ENCODE data around the gene DPH7. TPM values are rescaled to one million over a fixed set of nuclear protein-coding genes. Genes with fewer than 3 reads are reported as not detected.
"Not testable (repeated sequence)": the region's sequence is repeated elsewhere in the genome, so short reads cannot be mapped to it uniquely, and the experiment has no call there.

The DPH7 gene
- total RNA-seq, 1 donor from 2014 or later = 57.2 TPM

- no peak for TF ChIP-seq CTCF (IDR thresholded peaks at IDR 0.05)
- Histone ChIP-seq H3K9me3 (no peaks in the 10 kb centered on the region), H3K4me1 (peaks cover 0 to 2% of the 10 kb centered on the region in 2 donors), H3K4me3 (no peak overlapping the region), H3K27ac (no peak overlapping the region), H3K27me3 (no peaks in the 10 kb centered on the region), H3K36me3 (peaks cover 9 to 37% of the 10 kb centered on the region in 2 donors)
- intact Hi-C loops (cut with DNase I) = no loop called here
- no peak for DNase-seq (ENCODE audit: low spot score in 2 of 2)
These were observed 40.7 kb downstream of the DPH7 start for GRCh38 chr9:137538058-137538457.

- H3K27me3 ChIP-seq; H3K4me3 ChIP-seq; H3K9me3 ChIP-seq; intact Hi-C loops (cut with DNase I); H3K4me1 ChIP-seq; H3K27ac ChIP-seq; DNase-seq (ENCODE audit: low spot score in 2 of 2): not testable (repeated sequence)
- H3K36me3 ChIP-seq = peaks cover 6 to 25% of the 10 kb centered on the region in 2 donors
These were observed 42.1 kb downstream of the DPH7 start for GRCh38 chr9:137536594-137537131.

GRCh38 chr9:137535120-137535428, 43.7 kb downstream of the DPH7 start:
- intact Hi-C loops (cut with DNase I) = no loop called here
- no peak for DNase-seq (ENCODE audit: low spot score in 2 of 2)
- H3K4me3 ChIP-seq = no peak overlapping the region
- no peaks in the 10 kb centered on the region for H3K9me3 ChIP-seq
- peaks cover 5 to 12% of the 10 kb centered on the region in 2 donors for H3K36me3 ChIP-seq
- TF ChIP-seq CTCF (IDR thresholded peaks at IDR 0.05) = no peak
- H3K4me1 ChIP-seq = peaks cover 0 to 2% of the 10 kb centered on the region in 2 donors
- H3K27me3 ChIP-seq = no peaks in the 10 kb centered on the region
- no peak overlapping the region for H3K27ac ChIP-seq

- Histone ChIP-seq H3K4me1 (peaks cover 0 to 2% of the 10 kb centered on the region in 2 donors), H3K27ac (no peak overlapping the region), H3K36me3 (peaks cover 3 to 8% of the 10 kb centered on the region in 2 donors), H3K4me3 (no peak overlapping the region), H3K9me3 (no peaks in the 10 kb centered on the region), H3K27me3 (no peaks in the 10 kb centered on the region)
- intact Hi-C loops (cut with DNase I) = no loop called here
- DNase-seq (ENCODE audit: low spot score in 2 of 2) = no peak
- TF ChIP-seq CTCF (IDR thresholded peaks at IDR 0.05) = peak in 2 of 3 experiments; percentile 50 to 67
These were observed 44.2 kb downstream of the DPH7 start for GRCh38 chr9:137534256-137535119.

- H3K9me3 ChIP-seq; H3K27ac ChIP-seq; H3K36me3 ChIP-seq; H3K27me3 ChIP-seq; intact Hi-C loops (cut with DNase I); DNase-seq (ENCODE audit: low spot score in 2 of 2); H3K4me1 ChIP-seq; H3K4me3 ChIP-seq: not testable (repeated sequence)
These were observed 45.7 kb downstream of the DPH7 start for GRCh38 chr9:137532891-137533468.

- Histone ChIP-seq H3K27me3 (no peaks in the 10 kb centered on the region), H3K27ac (no peak overlapping the region), H3K4me3 (no peak overlapping the region), H3K4me1 (peaks cover 0 to 2% of the 10 kb centered on the region in 2 donors), H3K36me3 (no peaks in the 10 kb centered on the region), H3K9me3 (no peaks in the 10 kb centered on the region)
- DNase-seq (ENCODE audit: low spot score in 2 of 2) = no peak
- no peak for TF ChIP-seq CTCF (IDR thresholded peaks at IDR 0.05)
- intact Hi-C loops (cut with DNase I) = no loop called here
These were observed 47.5 kb downstream of the DPH7 start for GRCh38 chr9:137531099-137531765.
